Right lobe of liver (tissue), 4 donors: ENCODE measurements around the gene CPXM2.

Experiments used
- POLR2A ChIP-seq: fragments of 450-650 bp; IDR thresholded peaks from one replicate; pipeline ENCODE4 v1.6.1; 2017; ENCODE audit warnings: antibody characterized with exemption, mild to moderate bottlenecking
- TF ChIP-seq, protein P1 (sequence below), 4 donors: fragments of 200-600 bp in 3 of 4; fragments of 450-650 bp in 1 of 4; IDR thresholded peaks; one replicate each; pipeline versions ENCODE4 v1.5.1 to v1.8.0; 2016 to 2022; ENCODE audit warnings: antibody characterized with exemption in 4 of 4, mild to moderate bottlenecking in 2 of 4
- donor health status: DM: no; HTN: no; CAD: no.
- donor health status: DM: no; HTN: no; CAD: no.
- donor health status: DM: no; HTN: yes; CAD: no.

GRCh38 chr10:123885406-123886170, 6.0 kb downstream of the CPXM2 start:
- no peak for TF ChIP-seq POLR2A
- TF ChIP-seq, protein P1, sequence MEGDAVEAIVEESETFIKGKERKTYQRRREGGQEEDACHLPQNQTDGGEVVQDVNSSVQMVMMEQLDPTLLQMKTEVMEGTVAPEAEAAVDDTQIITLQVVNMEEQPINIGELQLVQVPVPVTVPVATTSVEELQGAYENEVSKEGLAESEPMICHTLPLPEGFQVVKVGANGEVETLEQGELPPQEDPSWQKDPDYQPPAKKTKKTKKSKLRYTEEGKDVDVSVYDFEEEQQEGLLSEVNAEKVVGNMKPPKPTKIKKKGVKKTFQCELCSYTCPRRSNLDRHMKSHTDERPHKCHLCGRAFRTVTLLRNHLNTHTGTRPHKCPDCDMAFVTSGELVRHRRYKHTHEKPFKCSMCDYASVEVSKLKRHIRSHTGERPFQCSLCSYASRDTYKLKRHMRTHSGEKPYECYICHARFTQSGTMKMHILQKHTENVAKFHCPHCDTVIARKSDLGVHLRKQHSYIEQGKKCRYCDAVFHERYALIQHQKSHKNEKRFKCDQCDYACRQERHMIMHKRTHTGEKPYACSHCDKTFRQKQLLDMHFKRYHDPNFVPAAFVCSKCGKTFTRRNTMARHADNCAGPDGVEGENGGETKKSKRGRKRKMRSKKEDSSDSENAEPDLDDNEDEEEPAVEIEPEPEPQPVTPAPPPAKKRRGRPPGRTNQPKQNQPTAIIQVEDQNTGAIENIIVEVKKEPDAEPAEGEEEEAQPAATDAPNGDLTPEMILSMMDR (IDR thresholded peaks at IDR 0.05), result no peak
